ENCODE results near the gene MICAL3.

MICAL3 gene

GRCh38 chr22:17981497-17981896 is 42.9 kb downstream of the MICAL3 start:
- Histone ChIP-seq H3K36me3 (ENCODE audit: control insufficient read depth, insufficient read depth, low read length) (no peaks in the 10 kb centered on the region), H3K9me3 (ENCODE audit: control insufficient read depth, low read length) (no peaks in the 10 kb centered on the region), H3K27ac (no peak overlapping the region), H3K4me1 (peaks cover 9% of the 10 kb centered on the region), H3K79me2 (peaks cover 15% of the 10 kb centered on the region), H2AFZ (no peak overlapping the region), H3K4me2 (ENCODE audit: low read length) (no peak overlapping the region), H3K27me3 (ENCODE audit: control insufficient read depth, insufficient read depth, low read length) (no peaks in the 10 kb centered on the region), H3K9ac (no peak overlapping the region), H3K4me3 (ENCODE audit: low read depth, low read length) (no peak overlapping the region)
- TF ChIP-seq CTCF (IDR thresholded peaks at IDR 0.05) = no peak

- peak overlapping the region; percentile 20 for H3K4me3 ChIP-seq (ENCODE audit: low read depth, low read length)
- H3K27ac ChIP-seq = peak overlapping the region; percentile 68
- H3K36me3 ChIP-seq (ENCODE audit: control insufficient read depth, insufficient read depth, low read length) = no peaks in the 10 kb centered on the region
- H2AFZ ChIP-seq = peak overlapping the region; percentile 46
- H3K4me2 ChIP-seq (ENCODE audit: low read length) = peak overlapping the region; percentile 22
- H3K79me2 ChIP-seq = peaks cover 20% of the 10 kb centered on the region
- no peak for TF ChIP-seq CTCF (IDR thresholded peaks at IDR 0.05)
- H3K4me1 ChIP-seq = peaks cover 8% of the 10 kb centered on the region
- H3K9me3 ChIP-seq (ENCODE audit: control insufficient read depth, low read length) = no peaks in the 10 kb centered on the region
- H3K9ac ChIP-seq = no peak overlapping the region
- no peaks in the 10 kb centered on the region for H3K27me3 ChIP-seq (ENCODE audit: control insufficient read depth, insufficient read depth, low read length)
Observed at GRCh38 chr22:17980638-17981051, 43.7 kb downstream of the MICAL3 start.

GRCh38 chr22:17980015-17980590 is 44.3 kb downstream of the MICAL3 start:
- Histone ChIP-seq H3K79me2 (peaks cover 24% of the 10 kb centered on the region), H3K27ac (peak overlapping the region; percentile 68), H3K4me1 (peaks cover 6% of the 10 kb centered on the region), H3K27me3 (ENCODE audit: control insufficient read depth, insufficient read depth, low read length) (no peaks in the 10 kb centered on the region), H3K4me2 (ENCODE audit: low read length) (peak overlapping the region; percentile 22), H3K9me3 (ENCODE audit: control insufficient read depth, low read length) (no peaks in the 10 kb centered on the region), H3K9ac (no peak overlapping the region), H3K4me3 (ENCODE audit: low read depth, low read length) (peak overlapping the region; percentile 20), H3K36me3 (ENCODE audit: control insufficient read depth, insufficient read depth, low read length) (no peaks in the 10 kb centered on the region), H2AFZ (no peak overlapping the region)
- no peak for TF ChIP-seq CTCF (IDR thresholded peaks at IDR 0.05)

GRCh38 chr22:17978027-17978426 is 46.3 kb downstream of the MICAL3 start:
- Histone ChIP-seq H2AFZ (no peak overlapping the region), H3K36me3 (ENCODE audit: control insufficient read depth, insufficient read depth, low read length) (no peaks in the 10 kb centered on the region), H3K4me2 (ENCODE audit: low read length) (no peak overlapping the region), H3K79me2 (peaks cover 24% of the 10 kb centered on the region), H3K4me1 (peaks cover 9% of the 10 kb centered on the region), H3K9ac (no peak overlapping the region), H3K9me3 (ENCODE audit: control insufficient read depth, low read length) (no peaks in the 10 kb centered on the region), H3K27me3 (ENCODE audit: control insufficient read depth, insufficient read depth, low read length) (no peaks in the 10 kb centered on the region), H3K27ac (no peak overlapping the region), H3K4me3 (ENCODE audit: low read depth, low read length) (no peak overlapping the region)
- TF ChIP-seq CTCF (IDR thresholded peaks at IDR 0.05) = no peak

GRCh38 chr22:17977371-17977770 is 47.0 kb downstream of the MICAL3 start:
- no peaks in the 10 kb centered on the region for H3K27me3 ChIP-seq (ENCODE audit: control insufficient read depth, insufficient read depth, low read length)
- no peak overlapping the region for H2AFZ ChIP-seq
- no peaks in the 10 kb centered on the region for H3K9me3 ChIP-seq (ENCODE audit: control insufficient read depth, low read length)
- H3K4me3 ChIP-seq (ENCODE audit: low read depth, low read length) = no peak overlapping the region
- no peaks in the 10 kb centered on the region for H3K36me3 ChIP-seq (ENCODE audit: control insufficient read depth, insufficient read depth, low read length)
- H3K79me2 ChIP-seq = peaks cover 24% of the 10 kb centered on the region
- no peak overlapping the region for H3K27ac ChIP-seq
- H3K4me1 ChIP-seq = peaks cover 15% of the 10 kb centered on the region
- H3K9ac ChIP-seq = no peak overlapping the region
- TF ChIP-seq CTCF (IDR thresholded peaks at IDR 0.05) = no peak
- no peak overlapping the region for H3K4me2 ChIP-seq (ENCODE audit: low read length)
